HG02759 (cell line): ENCODE results near the gene TNS3.

ENCODE experiments used
- ATAC-seq: cut with Tn5 transposase; IDR thresholded peaks from one replicate; pipeline ENCODE4 v1.9.1; 2021; ENCODE audit warnings: mild to moderate bottlenecking, moderate library complexity; ENCODE audit not compliant: unreplicated experiment

The TNS3 gene

DNA sequence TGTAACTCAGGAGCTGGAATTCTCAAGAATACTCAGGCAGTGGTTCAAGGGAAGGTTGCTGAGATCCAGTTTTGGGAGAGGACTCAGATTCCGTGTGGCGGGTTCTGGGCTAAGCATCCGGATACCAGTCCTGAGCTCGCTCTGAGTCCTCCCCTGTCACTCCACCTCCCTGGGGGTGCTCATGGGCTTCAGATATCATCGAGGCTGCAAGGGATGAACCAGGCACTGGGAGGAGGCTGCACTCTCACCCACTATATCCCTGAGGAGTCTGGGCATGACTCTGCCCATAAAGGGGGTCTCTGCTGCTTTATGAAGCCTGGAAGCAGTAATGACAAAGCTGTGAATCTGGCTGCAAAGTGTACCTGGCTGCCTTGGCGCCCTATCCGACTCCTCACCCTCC, 188.5 kb downstream of the TNS3 start:
- no peak for ATAC-seq

DNA sequence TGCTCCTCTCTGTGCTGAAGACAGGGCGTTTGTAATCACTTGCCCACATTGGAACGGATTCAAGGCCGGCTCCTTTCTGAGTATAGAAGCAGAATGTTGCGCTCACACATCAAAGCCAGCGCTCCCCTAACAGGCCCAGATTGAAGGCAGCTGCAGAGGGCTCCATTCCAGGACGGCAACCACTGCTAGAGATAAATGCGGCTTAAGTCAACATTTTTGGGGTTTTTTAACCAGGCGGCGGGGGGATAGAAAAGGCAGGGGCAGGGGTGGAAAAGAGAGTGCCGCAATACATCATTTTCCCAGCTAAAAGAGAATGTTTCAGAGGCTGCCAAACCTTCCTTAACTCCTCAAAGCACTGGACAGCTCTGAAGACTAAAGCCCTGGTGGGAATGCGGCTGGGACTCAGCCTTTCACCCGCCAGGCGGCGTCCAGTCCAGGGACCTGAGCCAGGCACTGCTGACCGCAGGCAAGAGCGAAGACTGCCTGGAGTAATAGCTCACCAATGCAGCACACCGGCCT, 189.6 kb downstream of the TNS3 start:
- ATAC-seq = no peak

DNA sequence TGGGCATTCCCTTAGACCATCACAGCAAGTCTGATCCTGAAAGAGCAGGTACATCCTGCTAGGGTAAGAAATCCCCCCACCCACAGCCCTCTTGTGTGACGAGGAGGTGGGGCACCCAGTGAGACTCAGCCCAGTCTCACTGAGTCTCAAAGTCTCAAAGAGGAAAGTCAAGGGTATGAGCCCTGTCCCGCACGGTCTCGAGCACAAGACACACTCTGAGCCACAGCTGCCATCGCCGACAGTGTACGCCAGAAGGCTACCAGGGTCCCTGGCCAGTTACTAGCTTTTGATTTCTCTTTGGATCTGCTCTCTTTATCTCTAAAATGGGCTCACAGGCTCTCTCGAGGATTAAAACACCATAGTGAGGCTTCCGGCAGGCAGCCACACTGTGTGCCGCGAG, 190.2 kb downstream of the TNS3 start:
- no peak for ATAC-seq

DNA sequence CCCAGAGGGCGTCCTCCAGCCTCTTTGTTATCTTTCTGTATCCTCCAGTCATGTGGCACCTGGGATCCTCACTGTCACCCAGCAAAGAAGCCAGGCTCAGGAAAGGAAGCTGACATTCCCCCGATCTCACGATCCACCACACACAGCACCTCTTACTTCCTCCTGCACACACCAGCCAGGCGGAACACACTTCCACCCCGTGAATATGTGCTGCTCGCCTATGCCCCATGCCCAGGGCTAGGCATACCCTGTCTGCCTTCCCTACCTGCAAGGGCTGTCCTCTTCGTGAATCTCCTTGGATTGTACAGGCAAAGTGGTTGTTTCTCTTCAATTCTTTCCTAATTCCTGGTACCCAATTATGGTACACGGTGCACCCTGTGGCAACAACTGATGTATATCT, 191.0 kb downstream of the TNS3 start:
- no peak for ATAC-seq

GRCh38 chr7:47389923-47390630, 191.8 kb downstream of the TNS3 start:
- ATAC-seq = no peak

DNA sequence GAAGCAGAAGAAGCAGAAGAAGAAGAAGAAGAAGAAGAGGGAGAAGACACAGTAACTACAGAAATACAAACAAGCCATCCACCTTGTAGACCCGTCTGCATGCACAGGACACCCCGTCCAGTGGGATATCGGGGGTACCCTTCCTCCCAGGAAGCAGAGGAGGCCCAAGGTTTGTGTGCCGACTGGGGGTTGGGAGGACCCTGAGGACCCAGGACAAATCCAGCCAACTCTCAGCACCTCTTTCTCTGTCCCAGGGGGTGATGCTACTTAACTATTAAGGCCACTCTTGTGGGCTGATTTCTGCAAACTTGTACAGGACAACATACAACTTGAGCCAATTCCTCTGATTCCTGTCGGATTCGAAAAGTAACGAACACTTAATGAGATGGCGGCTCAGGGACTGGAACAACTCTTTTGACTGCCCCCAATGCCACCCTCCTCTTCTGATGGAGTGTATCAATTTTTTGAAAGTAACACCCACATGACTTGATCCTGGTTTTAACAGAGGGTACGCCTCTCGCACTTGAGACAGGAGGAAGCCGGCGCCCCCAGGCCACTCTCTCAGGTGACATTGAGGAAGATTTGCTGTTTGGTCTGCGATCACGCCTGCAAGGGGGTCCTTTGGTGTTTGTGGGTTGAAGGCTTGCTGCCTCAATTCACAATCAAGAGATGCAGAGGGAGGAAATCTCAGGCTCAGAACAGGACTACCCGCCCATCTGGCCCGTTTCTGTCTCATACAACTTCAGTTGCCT, 192.6 kb downstream of the TNS3 start:
- no peak for ATAC-seq

- ATAC-seq = no peak
Observed at GRCh38 chr7:47387506-47387905, 194.4 kb downstream of the TNS3 start.

- no peak for ATAC-seq
Observed at GRCh38 chr7:47386273-47386835, 195.6 kb downstream of the TNS3 start.

GRCh38 chr7:47385536-47386125, 196.3 kb downstream of the TNS3 start:
- ATAC-seq = no peak

GRCh38 chr7:47384755-47385535, 197.0 kb downstream of the TNS3 start:
- ATAC-seq = no peak

DNA sequence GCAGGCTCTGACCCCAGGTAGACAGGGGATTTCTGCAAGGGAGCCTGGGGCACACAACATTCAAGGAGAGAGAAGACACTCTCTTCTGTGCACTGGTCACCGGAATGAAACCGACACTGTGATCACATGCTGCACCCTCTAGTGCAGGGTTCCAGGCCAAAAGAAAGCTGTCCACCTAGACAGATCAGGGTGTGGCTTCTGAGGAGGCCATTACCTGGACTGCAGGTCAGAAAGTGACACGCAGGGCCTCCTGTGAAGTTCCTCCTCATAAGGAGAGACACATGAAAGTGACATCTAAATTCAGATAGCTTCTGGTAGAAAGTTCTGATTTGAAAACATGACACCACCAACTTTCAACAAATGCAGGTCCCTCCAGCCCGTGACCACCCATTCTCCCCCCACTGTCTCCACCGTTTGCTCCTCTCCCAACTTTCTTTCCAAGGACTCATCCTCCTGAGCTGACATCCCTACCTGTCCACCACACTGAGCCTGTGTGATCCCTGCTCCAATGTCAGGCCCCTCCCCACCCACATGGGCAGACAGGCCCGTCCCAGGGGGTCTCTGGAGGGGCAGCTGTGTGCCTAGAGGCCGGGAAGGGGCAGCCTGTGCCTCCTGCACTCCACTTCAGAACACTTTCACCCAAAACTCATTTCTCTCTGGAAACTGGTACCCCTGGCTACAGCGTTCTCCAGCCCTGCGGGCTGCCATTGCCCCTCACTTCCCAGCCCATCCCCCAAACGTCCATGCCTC, 198.0 kb downstream of the TNS3 start:
- no peak for ATAC-seq

- no peak for ATAC-seq
Observed at GRCh38 chr7:47383072-47383471, 198.8 kb downstream of the TNS3 start.

DNA sequence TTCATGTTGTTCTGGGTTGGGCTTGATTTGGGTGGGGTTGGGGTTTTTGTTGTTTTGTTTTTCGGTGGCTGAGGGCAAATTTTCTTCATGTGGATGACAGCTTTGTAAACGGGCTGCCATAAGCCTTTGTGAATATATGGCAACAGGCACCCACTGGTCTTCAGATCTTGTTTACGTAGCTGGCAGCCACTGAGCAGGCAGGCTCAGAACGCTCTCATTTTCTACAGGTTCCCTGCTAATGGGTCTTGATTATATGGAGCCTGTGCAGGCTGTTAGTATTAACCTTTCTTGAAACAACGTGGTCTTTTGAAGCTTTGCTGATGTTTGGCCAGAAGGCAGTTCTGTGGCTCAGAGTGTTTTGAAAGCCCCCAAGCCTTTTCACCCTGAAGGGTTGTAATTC, 199.7 kb downstream of the TNS3 start:
- ATAC-seq = no peak

- ATAC-seq = no peak
Observed at GRCh38 chr7:47381134-47381495, 200.8 kb downstream of the TNS3 start.

DNA sequence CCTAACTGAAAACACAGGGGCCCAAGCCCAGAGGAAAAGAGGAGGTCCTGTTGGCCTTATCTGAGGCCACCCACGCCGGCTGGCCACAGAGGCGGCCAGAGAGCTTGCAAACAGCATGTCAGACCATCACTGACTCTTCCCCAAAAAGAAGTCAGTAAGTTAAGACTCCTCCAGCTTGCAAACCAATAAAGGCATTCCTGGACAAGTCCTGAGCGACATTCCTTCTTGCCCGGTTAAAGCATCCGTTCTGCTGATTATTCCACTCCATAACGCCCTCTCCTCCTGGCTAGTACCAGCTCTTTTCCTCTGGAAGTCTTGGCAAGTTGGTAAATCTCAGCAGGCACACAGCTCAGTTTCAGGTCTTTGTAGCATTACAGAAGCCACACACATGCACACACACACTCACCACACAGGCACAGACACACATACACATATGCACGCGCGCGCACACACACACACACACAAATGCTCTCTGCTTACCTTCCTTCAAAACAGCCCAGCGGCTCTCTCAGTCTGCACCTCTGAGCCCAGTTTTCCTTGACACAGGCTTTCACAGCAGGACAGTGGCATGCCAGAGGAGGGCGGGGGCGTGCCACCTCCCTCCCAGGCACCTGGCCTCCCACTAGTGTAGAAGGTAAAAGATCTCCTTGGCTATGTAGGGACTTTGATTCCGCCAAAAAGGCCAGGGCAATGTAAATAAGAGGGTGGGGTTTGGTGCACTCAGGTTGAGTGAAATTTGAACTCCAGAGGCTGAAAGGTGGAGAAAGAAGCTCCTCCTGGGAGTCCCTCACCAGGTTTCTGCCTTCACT, 201.4 kb downstream of the TNS3 start:
- ATAC-seq = no peak

DNA sequence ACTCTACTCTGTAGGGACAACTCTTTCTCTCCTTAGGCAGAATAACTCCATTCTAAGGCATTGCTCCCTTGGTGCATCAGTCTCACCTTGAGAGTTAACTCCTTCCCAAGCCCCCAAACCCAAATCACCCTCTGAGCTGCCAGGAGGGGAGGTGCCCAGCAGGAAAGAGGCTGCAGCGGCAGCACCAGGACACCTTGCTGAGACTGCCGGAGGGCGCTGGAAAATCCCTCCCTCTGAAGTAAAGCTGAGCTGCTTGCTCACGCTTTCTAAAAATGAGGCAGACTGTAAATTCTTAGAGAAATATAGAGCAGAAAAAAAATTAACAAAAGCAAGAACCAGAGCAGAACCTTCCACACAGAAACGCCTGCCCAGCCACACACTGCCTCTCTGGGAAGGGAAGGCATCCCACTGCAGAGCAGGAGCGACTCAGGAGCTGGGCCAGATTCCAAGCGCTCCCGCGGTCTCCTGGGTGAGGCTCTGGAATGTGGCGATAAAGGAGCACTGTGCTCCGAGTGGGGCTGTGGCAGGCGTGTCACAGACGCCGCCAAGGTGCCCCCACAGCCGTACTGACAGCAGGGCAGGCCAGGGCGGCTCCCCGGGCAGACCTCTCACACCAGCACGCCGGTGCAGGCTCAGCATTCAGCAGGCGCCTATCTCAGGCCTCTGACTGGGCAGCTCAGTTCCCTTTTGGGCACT, 202.1 kb downstream of the TNS3 start:
- no peak for ATAC-seq

DNA sequence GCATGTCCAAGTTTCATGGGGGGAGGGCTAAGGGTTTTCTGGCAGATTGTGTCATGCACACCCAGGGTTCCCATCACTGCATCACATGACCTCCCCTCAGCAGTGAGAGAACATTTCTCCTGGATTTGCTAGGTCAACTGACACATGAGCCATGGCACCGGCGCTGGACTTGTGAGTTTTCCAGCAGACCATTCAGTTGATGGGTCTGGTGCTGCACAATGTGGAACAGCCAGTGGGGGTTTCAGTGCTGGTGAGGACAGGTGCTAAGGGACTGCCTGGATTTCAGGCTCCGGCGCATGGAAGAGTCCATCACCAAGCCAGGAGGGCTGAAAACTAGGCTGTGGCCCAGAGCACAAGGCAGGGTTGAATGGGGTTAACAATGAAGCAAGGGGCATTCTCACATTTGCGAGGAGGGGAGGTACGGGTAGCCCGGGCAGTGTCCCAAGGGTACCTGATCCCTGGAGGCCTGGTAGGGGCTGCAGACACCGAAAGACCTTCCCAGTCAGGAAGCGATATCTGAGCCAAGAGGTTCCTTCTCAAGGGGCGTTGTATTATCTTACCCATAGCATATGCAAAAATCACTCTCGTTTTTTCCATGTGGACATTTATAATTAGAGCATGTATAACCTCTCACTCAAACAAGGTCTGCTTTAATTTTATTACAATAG, 203.0 kb downstream of the TNS3 start:
- no peak for ATAC-seq

DNA sequence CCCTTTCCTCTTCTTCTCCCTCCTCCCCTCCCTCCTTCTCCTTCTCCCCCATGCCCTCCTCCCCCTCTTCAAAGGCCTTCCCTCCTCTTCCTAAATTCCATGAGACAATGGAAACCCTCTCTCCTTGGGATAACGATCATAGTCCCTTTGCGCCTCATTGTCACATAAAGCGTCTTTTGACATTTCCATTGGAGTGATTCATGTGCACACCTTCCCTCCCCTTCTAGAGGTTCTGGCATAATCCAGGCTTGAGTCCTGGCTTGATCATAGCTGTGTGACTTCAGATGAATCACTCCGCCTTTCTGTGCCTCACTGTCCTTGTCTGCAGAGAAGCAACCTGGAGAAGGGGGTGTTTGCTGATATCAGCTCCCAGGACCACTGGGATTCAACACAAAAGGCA, 204.2 kb downstream of the TNS3 start:
- no peak for ATAC-seq
